IMR-90 (cell line): ENCODE data around the gene OR5H14. TPM values are rescaled to one million over a fixed set of nuclear protein-coding genes. Genes with fewer than 3 reads are reported as not detected.

Experiments used
- ATAC-seq: fragments of 200-7000 bp; cut with Tn5 transposase; 2 replicates; pipeline ENCODE4 v1.9.1; 2020; ENCODE audit warnings: low read depth, mild to moderate bottlenecking, moderate library complexity
- BruUV-seq: library from RNA; stranded (reverse); fragments of 400-500 nt; replicated peaks from 2 replicates; lab custom pipeline; 2021; lab: Mats Ljungman, UMichigan
- CTCF ChIA-PET: fragments of 300-600 bp; formaldehyde crosslinking; extraction: SDS; loops from one replicate; lab custom pipeline; 2021; ENCODE audit warnings: antibody characterized with exemption; lab: Yijun Ruan, JAX
- POLR2A ChIA-PET: fragments of 300-600 bp; sonication (Branson Sonifier 250); formaldehyde crosslinking; loops from one replicate; lab custom pipeline; 2022; ENCODE audit warnings: antibody characterized with exemption; ENCODE audit not compliant: unreplicated experiment; lab: Charles Lee
- DNase-seq: peaks from one replicate; pipeline ENCODE4 v3.0.0; 2013
- H2AFZ ChIP-seq: replicated peaks from 2 replicates; pipeline ENCODE3; 2013; ENCODE audit warnings: low read length, mild to moderate bottlenecking; ENCODE audit not compliant: poor library complexity
- H2AK5ac ChIP-seq: 2 replicates; pipeline ENCODE4 v1.6.1; 2013; ENCODE audit warnings: low read depth, low read length, inconsistent platforms
- H2AK9ac ChIP-seq: replicated peaks from 2 replicates; pipeline ENCODE3; 2013; ENCODE audit warnings: mild to moderate bottlenecking, low read depth, low read length, moderate library complexity; ENCODE audit not compliant: poor library complexity
- H2BK120ac ChIP-seq: 2 replicates; pipeline ENCODE4 v1.6.1; 2013; ENCODE audit warnings: low read depth, low read length, inconsistent platforms
- H2BK15ac ChIP-seq: 3 replicates; pipeline ENCODE4 v1.6.1; 2013; ENCODE audit warnings: low read depth, low read length, inconsistent platforms
- H2BK20ac ChIP-seq: 2 replicates; pipeline ENCODE4 v1.6.1; 2013; ENCODE audit warnings: low read depth, mild to moderate bottlenecking, inconsistent platforms, low read length, moderate library complexity
- H2BK5ac ChIP-seq: 2 replicates; pipeline ENCODE4 v1.6.1; 2013; ENCODE audit warnings: mild to moderate bottlenecking, low read depth, low read length, inconsistent platforms; ENCODE audit not compliant: poor library complexity, severe bottlenecking
- H3K14ac ChIP-seq: replicated peaks from 2 replicates; pipeline ENCODE4 v1.6.1; 2013; ENCODE audit warnings: low read depth, low read length, inconsistent platforms
- H3K18ac ChIP-seq: 2 replicates; pipeline ENCODE4 v1.6.1; 2013; ENCODE audit warnings: low read depth, low read length, control low read depth
- H3K23ac ChIP-seq: 2 replicates; pipeline ENCODE4 v1.6.1; 2013; ENCODE audit warnings: low read depth, low read length, inconsistent platforms
- H3K27ac ChIP-seq: 2 replicates; pipeline ENCODE4 v1.5.1; 2013; ENCODE audit warnings: mild to moderate bottlenecking, control low read depth, low read length; ENCODE audit not compliant: insufficient read depth
- H3K27me3 ChIP-seq: 2 replicates; pipeline ENCODE4 v1.6.1; 2013; ENCODE audit warnings: low read length; ENCODE audit not compliant: control insufficient read depth, insufficient read depth
- H3K36me3 ChIP-seq: 2 replicates; pipeline ENCODE4 v1.6.1; 2013; ENCODE audit warnings: low read length, mixed read lengths; ENCODE audit not compliant: control insufficient read depth, insufficient read depth
- H3K4ac ChIP-seq: 2 replicates; pipeline ENCODE4 v1.6.1; 2013; ENCODE audit warnings: low read depth, low read length, inconsistent platforms
- H3K4me1 ChIP-seq: 2 replicates; pipeline ENCODE4 v1.6.1; 2013; ENCODE audit warnings: low read length, mixed read lengths; ENCODE audit not compliant: control insufficient read depth, insufficient read depth
- H3K4me2 ChIP-seq: 2 replicates; pipeline ENCODE4 v1.6.1; 2013; ENCODE audit warnings: low read depth, mild to moderate bottlenecking, control low read depth, low read length, moderate library complexity
- H3K4me3 ChIP-seq: 2 replicates; pipeline ENCODE4 v1.5.1; 2013; ENCODE audit warnings: low read depth, mild to moderate bottlenecking, control low read depth, low read length, moderate library complexity; ENCODE audit not compliant: insufficient read depth
- H3K56ac ChIP-seq: 2 replicates; pipeline ENCODE4 v1.6.1; 2013; ENCODE audit warnings: low read length, inconsistent platforms; ENCODE audit not compliant: insufficient read depth; ENCODE audit errors: extremely low read depth
- H3K79me1 ChIP-seq, 2 experiments: 2 replicates each; pipeline ENCODE4 v1.6.1; 2013; ENCODE audit warnings: low read length in 2 of 2, inconsistent platforms in 1 of 2, low read depth in 1 of 2
- H3K9ac ChIP-seq: 2 replicates; pipeline ENCODE4 v1.6.1; 2013; ENCODE audit warnings: low read depth, low read length, control low read depth
- H3K9me1 ChIP-seq: 2 replicates; pipeline ENCODE4 v1.6.1; 2013; ENCODE audit warnings: low read length, inconsistent platforms; ENCODE audit not compliant: insufficient read depth
- H3K9me3 ChIP-seq: 2 replicates; pipeline ENCODE4 v1.6.1; 2013; ENCODE audit warnings: low read length; ENCODE audit not compliant: control insufficient read depth, insufficient read depth
- H4K20me1 ChIP-seq: 2 replicates; pipeline ENCODE4 v1.6.1; 2013; ENCODE audit warnings: low read length, inconsistent platforms; ENCODE audit not compliant: insufficient read depth
- H4K5ac ChIP-seq: 2 replicates; pipeline ENCODE4 v1.6.1; 2013; ENCODE audit warnings: mild to moderate bottlenecking, low read depth, low read length, control low read depth
- H4K8ac ChIP-seq, 2 experiments: 2 replicates each; pipeline ENCODE4 v1.6.1; 2013; ENCODE audit warnings: low read depth in 2 of 2, low read length in 2 of 2, control low read depth in 1 of 2, inconsistent platforms in 1 of 2
- H4K91ac ChIP-seq: 2 replicates; pipeline ENCODE4 v1.6.1; 2013; ENCODE audit warnings: low read depth, low read length, inconsistent platforms; ENCODE audit not compliant: insufficient read depth
- BHLHE40 ChIP-seq: fragments of 150-350 bp; IDR thresholded peaks from 2 replicates; pipeline ENCODE4 v1.6.1; 2016; ENCODE audit warnings: mild to moderate bottlenecking, low read depth, low read length
- CEBPB ChIP-seq: IDR thresholded peaks from 2 replicates; pipeline ENCODE4 v1.6.1; 2012; ENCODE audit warnings: low read depth, low read length, improper control_type of control experiment
- CHD1 ChIP-seq: IDR thresholded peaks from 2 replicates; pipeline ENCODE4 v1.6.1; 2012; ENCODE audit warnings: low read depth, low read length, improper control_type of control experiment
- CTCF ChIP-seq: conservative IDR thresholded peaks from 2 replicates; pipeline ENCODE4 v1.5.1; 2012; ENCODE audit warnings: mild to moderate bottlenecking, low read depth, low read length, improper control_type of control experiment
- ELK1 ChIP-seq: fragments of 150-350 bp; IDR thresholded peaks from 2 replicates; pipeline ENCODE4 v1.6.1; 2016; ENCODE audit warnings: low read depth, mild to moderate bottlenecking, low read length, moderate library complexity, borderline replicate concordance
- FOS ChIP-seq: fragments of 150-350 bp; IDR thresholded peaks from 2 replicates; pipeline ENCODE4 v1.6.1; 2016; ENCODE audit warnings: low read depth, low read length
- MAFK ChIP-seq: IDR thresholded peaks from 2 replicates; pipeline ENCODE4 v1.6.1; 2012; ENCODE audit warnings: low read depth, low read length, improper control_type of control experiment
- MAZ ChIP-seq: IDR thresholded peaks from 2 replicates; pipeline ENCODE4 v1.6.1; 2012; ENCODE audit warnings: low read depth, mild to moderate bottlenecking, low read length, improper control_type of control experiment, moderate library complexity, borderline replicate concordance
- MXI1 ChIP-seq: IDR thresholded peaks from 2 replicates; pipeline ENCODE4 v1.6.1; 2012; ENCODE audit warnings: low read depth, mild to moderate bottlenecking, low read length, moderate library complexity, borderline replicate concordance
- NFE2L2 ChIP-seq: fragments of 150-350 bp; IDR thresholded peaks from 2 replicates; pipeline ENCODE4 v1.6.1; 2016; ENCODE audit warnings: low read depth, mild to moderate bottlenecking, low read length
- POLR2A ChIP-seq: IDR thresholded peaks from 2 replicates; pipeline ENCODE4 v1.6.1; 2012; ENCODE audit warnings: mild to moderate bottlenecking, low read depth, low read length
- RAD21 ChIP-seq: IDR thresholded peaks from 2 replicates; pipeline ENCODE4 v1.6.1; 2012; ENCODE audit warnings: low read length, improper control_type of control experiment
- RCOR1 ChIP-seq: IDR thresholded peaks from 2 replicates; pipeline ENCODE4 v1.6.1; 2012; ENCODE audit warnings: mild to moderate bottlenecking, low read length, improper control_type of control experiment; ENCODE audit not compliant: insufficient replicate concordance
- RFX5 ChIP-seq: IDR thresholded peaks from 2 replicates; pipeline ENCODE4 v1.8.0; 2012; ENCODE audit warnings: low read depth, mild to moderate bottlenecking, low read length, moderate library complexity
- SMC3 ChIP-seq: fragments of 150-350 bp; IDR thresholded peaks from 2 replicates; pipeline ENCODE4 v1.6.1; 2016; ENCODE audit warnings: low read depth, mild to moderate bottlenecking, antibody characterized with exemption, low read length, moderate library complexity
- USF2 ChIP-seq: fragments of 150-350 bp; IDR thresholded peaks from 2 replicates; pipeline ENCODE4 v1.6.1; 2017; ENCODE audit warnings: mild to moderate bottlenecking, antibody characterized with exemption, low read length, low read depth
- WGBS, 2 experiments: methylation state at CpG; one replicate each; pipeline versions ENCODE4 v1.1.5 to v1.1.7; 2013; ENCODE audit warnings: missing lambda C conversion rate in 2 of 2; ENCODE audit not compliant: insufficient read length in 1 of 2; ENCODE audit errors: extremely low coverage in 2 of 2; 5-methylcytosine and 5-hydroxymethylcytosine counted together
- dilution Hi-C: fragments of 300-500 bp; cut with HindIII; formaldehyde crosslinking; loops from one replicate; pipeline ENCODE4 v1.14.3; 2018; ENCODE audit warnings: low sequenced_read_pairs; ENCODE audit not compliant: unreplicated experiment
- in situ Hi-C: fragments of 300-500 bp; cut with MboI; formaldehyde crosslinking; loops from 3 replicates; pipeline ENCODE4 v1.14.3; 2019; ENCODE audit warnings: low sequenced_read_pairs, inconsistent platforms, mixed read lengths
- intact Hi-C: fragments of 100-400 bp; cut with micrococcal nuclease; formaldehyde crosslinking; loops from 2 replicates; pipeline ENCODE4 v1.10.0; 2022
- polyA plus RNA-seq, 3 experiments: library from polyadenylated mRNA; depleted of rRNA; stranded (reverse); fragments of >200 nt; gene quantifications; 2 replicates each; pipeline ENCODE4 v1.2.3, GENCODE V29; 2012; ENCODE audit warnings: low replicate concordance in 1 of 3
- total RNA-seq: library from RNA; depleted of rRNA; stranded (reverse); fragments of >200 nt; gene quantifications from 2 replicates; pipeline ENCODE4 v1.2.3, GENCODE V29; 2012

The OR5H14 gene
- total and polyA plus RNA-seq, 2 of the 4 experiments (the other 2 are of a cell fraction): not detected

GRCh38 chr3:98166396-98166795 lies 19.1 kb downstream of the OR5H14 start, which contains the start of gene OR5H15:
OR5H15 (plus strand) TSS chr3:98166696; CDS start chr3:98168700, 2,004 bp downstream.
- no peak within 1 kb of the TSS for H2BK15ac ChIP-seq
- dilution Hi-C loops: no loop called here
- no peaks in the 10 kb centered on the region for H3K36me3 ChIP-seq

More at GRCh38 chr3:98166396-98166795, 19.1 kb downstream of the OR5H14 start, which contains the start of gene OR5H15:
- no peak within 1 kb of the TSS for H4K91ac ChIP-seq
- H2AFZ ChIP-seq: no peak within 1 kb of the TSS
- in situ Hi-C loops (no loop called here), intact Hi-C loops (no loop called here)
- BruUV-seq: no TSS peak
- ChIA-PET CTCF (interaction anchor here (0.5 kb wide), 1 partner anchor 27 kb away, joined by 5 read pairs; no protein-coding TSS in a partner anchor), POLR2A (no interaction called here)
- H2BK20ac ChIP-seq: no peak within 1 kb of the TSS
- no peak within 1 kb of the TSS for H2BK120ac ChIP-seq
- H2AK9ac ChIP-seq: no peak within 1 kb of the TSS
- no peaks in the 10 kb centered on the region for H3K79me1 ChIP-seq
- TF ChIP-seq RAD21 (no peak), CHD1 (no peak), FOS (no peak), MXI1 (no peak), RFX5 (no peak), MAFK (no peak), NFE2L2 (no peak), CTCF (no peak), SMC3 (no peak), POLR2A (no peak), CEBPB (no peak), USF2 (no peak), MAZ (no peak), BHLHE40 (no peak), RCOR1 (no peak), ELK1 (no peak)
- H3K9me1 ChIP-seq: no peaks in the 10 kb centered on the region
- no peak within 1 kb of the TSS for H3K18ac ChIP-seq
- DNase-seq: no peak
- no peak within 1 kb of the TSS for H2BK5ac ChIP-seq
- H3K9me3 ChIP-seq: no peaks in the 10 kb centered on the region
- no peak within 1 kb of the TSS for H3K9ac ChIP-seq
- H3K4ac ChIP-seq: no peak within 1 kb of the TSS
- no peak within 1 kb of the TSS for H2AK5ac ChIP-seq
- H3K4me2 ChIP-seq: no peak within 1 kb of the TSS
- no peak within 1 kb of the TSS for H4K5ac ChIP-seq
- ATAC-seq: no peak
- no peaks in the 10 kb centered on the region for H4K20me1 ChIP-seq
- H3K14ac ChIP-seq: no peak within 1 kb of the TSS
- H3K23ac ChIP-seq: no peak within 1 kb of the TSS
- no peaks in the 10 kb centered on the region for H3K4me1 ChIP-seq
- no CpG with 5 or more reads among the region's 3 CpGs for WGBS, 2 experiments
- no peak within 1 kb of the TSS for H3K56ac ChIP-seq
- no peaks in the 10 kb centered on the region for H3K27me3 ChIP-seq
- no peak within 1 kb of the TSS for H3K4me3 ChIP-seq
- no peak within 1 kb of the TSS for H4K8ac ChIP-seq
- H3K27ac ChIP-seq: no peak within 1 kb of the TSS
